BLaER1 treated with 17β-estradiol and CSF1 and Interleukin-3, amounts not matched to agents 10 nM and 100 nM (cell line): ENCODE data around the gene HIGD2A.

Experiments
- H3K27ac ChIP-seq, 11 experiments: shearing (Covaris generic); formaldehyde crosslinking; 2 replicates each; pipeline ENCODE4 v1.8.1; 2022
- H3K27me3 ChIP-seq, 11 experiments: shearing (Covaris generic); formaldehyde crosslinking; 2 replicates each; pipeline ENCODE4 v1.8.1; 2022
- H3K36me3 ChIP-seq, 11 experiments: shearing (Covaris generic); formaldehyde crosslinking; 2 replicates each; pipeline ENCODE4 v1.8.1; 2022
- H3K4me1 ChIP-seq, 10 experiments: shearing (Covaris generic); formaldehyde crosslinking; 2 replicates each; pipeline ENCODE4 v1.8.1; 2022
- H3K4me2 ChIP-seq, 11 experiments: shearing (Covaris generic); formaldehyde crosslinking; 2 replicates each; pipeline ENCODE4 v1.8.1; 2022
- H3K4me3 ChIP-seq, 10 experiments: shearing (Covaris generic); formaldehyde crosslinking; 2 replicates each; pipeline ENCODE4 v1.8.1; 2022
- H3K9ac ChIP-seq, 11 experiments: shearing (Covaris generic); formaldehyde crosslinking; 2 replicates each; pipeline ENCODE4 v1.8.1; 2022
- H3K9me3 ChIP-seq, 11 experiments: shearing (Covaris generic); formaldehyde crosslinking; replicated peaks in 1 of 11; 2 replicates each; pipeline ENCODE4 v1.8.1; 2022
- H4K20me1 ChIP-seq, 11 experiments: shearing (Covaris generic); formaldehyde crosslinking; 2 replicates each; pipeline ENCODE4 v1.8.1; 2022
- Cebpa-rat ChIP-seq, 11 experiments: shearing (Covaris generic); IDR thresholded peaks; 2 replicates each; pipeline ENCODE4 v1.8.1; 2022

HIGD2A gene

GRCh38 chr5:176365351-176366231 lies 23.0 kb upstream of the HIGD2A start, which contains the start of gene ARL10:
Gene ARL10, plus strand, starts transcription at chr5:176365487. Its CDS starts 77 bp downstream, at chr5:176365564.
- H3K4me3 ChIP-seq: peak within 1 kb of the TSS; percentile 70 to 86 (median 81)
- peak within 1 kb of the TSS; percentile 89 to 100 (median 97) for H3K4me2 ChIP-seq
- peaks cover 10 to 37% (median 24%) of the 10 kb centered on the region in 11 experiments; a peak in 21 of 22 replicates for H3K27me3 ChIP-seq
- TF ChIP-seq Cebpa-rat (IDR thresholded peaks at IDR 0.05): no peak
- H3K9ac ChIP-seq: peak within 1 kb of the TSS; percentile 72 to 88 (median 82)
- H3K27ac ChIP-seq: peak within 1 kb of the TSS; percentile 42 to 84 (median 76); a peak in 21 of 22 replicates
- H3K9me3 ChIP-seq: no peaks in the 10 kb centered on the region
- H3K36me3 ChIP-seq: peaks cover 0 to 31% (median 23%) of the 10 kb centered on the region in 11 experiments; a peak in 14 of 22 replicates
- H3K4me1 ChIP-seq: peaks cover 32 to 60% (median 50%) of the 10 kb centered on the region in 10 experiments
- peaks cover 0 to 20% (median 4%) of the 10 kb centered on the region in 11 experiments; a peak in 8 of 22 replicates for H4K20me1 ChIP-seq

- Histone ChIP-seq H3K4me3 (peak overlapping the region; percentile 70 to 86 (median 81)), H3K27me3 (peaks cover 10 to 37% (median 24%) of the 10 kb centered on the region in 11 experiments; a peak in 21 of 22 replicates), H3K4me1 (peaks cover 32 to 58% (median 50%) of the 10 kb centered on the region in 10 experiments), H3K9me3 (no peaks in the 10 kb centered on the region), H3K36me3 (peaks cover 0 to 38% (median 23%) of the 10 kb centered on the region in 11 experiments; a peak in 14 of 22 replicates), H3K9ac (peak overlapping the region; percentile 72 to 88 (median 82)), H4K20me1 (peaks cover 0 to 14% (median 0%) of the 10 kb centered on the region in 11 experiments; a peak in 3 of 22 replicates), H3K27ac (peak overlapping the region; percentile 42 to 84 (median 76); a peak in 17 of 22 replicates), H3K4me2 (peak overlapping the region; percentile 89 to 100 (median 97))
- no peak for TF ChIP-seq Cebpa-rat (IDR thresholded peaks at IDR 0.05)
Measured at GRCh38 chr5:176366232-176366894, 22.2 kb upstream of the HIGD2A start.

- H3K27ac ChIP-seq: no peak overlapping the region
- no peak overlapping the region for H3K9ac ChIP-seq
- peaks cover 0 to 52% (median 32%) of the 10 kb centered on the region in 11 experiments; a peak in 16 of 22 replicates for H3K36me3 ChIP-seq
- no peak overlapping the region for H3K4me3 ChIP-seq
- H3K4me1 ChIP-seq: peaks cover 29 to 50% (median 42%) of the 10 kb centered on the region in 10 experiments
- peaks cover 10 to 37% (median 24%) of the 10 kb centered on the region in 11 experiments; a peak in 21 of 22 replicates for H3K27me3 ChIP-seq
- H3K9me3 ChIP-seq: no peaks in the 10 kb centered on the region
- no peak overlapping the region for H3K4me2 ChIP-seq
- no peak for TF ChIP-seq Cebpa-rat (IDR thresholded peaks at IDR 0.05)
- H4K20me1 ChIP-seq: peaks cover 0 to 18% (median 0%) of the 10 kb centered on the region in 11 experiments; a peak in 1 of 22 replicates
Measured at GRCh38 chr5:176368726-176369125, 19.8 kb upstream of the HIGD2A start.

- no peak overlapping the region for H3K4me3 ChIP-seq
- no peak for TF ChIP-seq Cebpa-rat (IDR thresholded peaks at IDR 0.05)
- H3K9ac ChIP-seq: no peak overlapping the region
- peaks cover 23 to 36% (median 30%) of the 10 kb centered on the region in 10 experiments for H3K4me1 ChIP-seq
- H3K4me2 ChIP-seq: no peak overlapping the region
- H3K27ac ChIP-seq: no peak overlapping the region
- peaks cover 0 to 18% (median 0%) of the 10 kb centered on the region in 11 experiments; a peak in 1 of 22 replicates for H4K20me1 ChIP-seq
- H3K9me3 ChIP-seq: no peaks in the 10 kb centered on the region
- H3K27me3 ChIP-seq: peaks cover 6 to 25% (median 16%) of the 10 kb centered on the region in 11 experiments; a peak in 21 of 22 replicates
- H3K36me3 ChIP-seq: peaks cover 0 to 52% (median 32%) of the 10 kb centered on the region in 11 experiments; a peak in 16 of 22 replicates
Measured at GRCh38 chr5:176369934-176370711, 18.4 kb upstream of the HIGD2A start.

DNA sequence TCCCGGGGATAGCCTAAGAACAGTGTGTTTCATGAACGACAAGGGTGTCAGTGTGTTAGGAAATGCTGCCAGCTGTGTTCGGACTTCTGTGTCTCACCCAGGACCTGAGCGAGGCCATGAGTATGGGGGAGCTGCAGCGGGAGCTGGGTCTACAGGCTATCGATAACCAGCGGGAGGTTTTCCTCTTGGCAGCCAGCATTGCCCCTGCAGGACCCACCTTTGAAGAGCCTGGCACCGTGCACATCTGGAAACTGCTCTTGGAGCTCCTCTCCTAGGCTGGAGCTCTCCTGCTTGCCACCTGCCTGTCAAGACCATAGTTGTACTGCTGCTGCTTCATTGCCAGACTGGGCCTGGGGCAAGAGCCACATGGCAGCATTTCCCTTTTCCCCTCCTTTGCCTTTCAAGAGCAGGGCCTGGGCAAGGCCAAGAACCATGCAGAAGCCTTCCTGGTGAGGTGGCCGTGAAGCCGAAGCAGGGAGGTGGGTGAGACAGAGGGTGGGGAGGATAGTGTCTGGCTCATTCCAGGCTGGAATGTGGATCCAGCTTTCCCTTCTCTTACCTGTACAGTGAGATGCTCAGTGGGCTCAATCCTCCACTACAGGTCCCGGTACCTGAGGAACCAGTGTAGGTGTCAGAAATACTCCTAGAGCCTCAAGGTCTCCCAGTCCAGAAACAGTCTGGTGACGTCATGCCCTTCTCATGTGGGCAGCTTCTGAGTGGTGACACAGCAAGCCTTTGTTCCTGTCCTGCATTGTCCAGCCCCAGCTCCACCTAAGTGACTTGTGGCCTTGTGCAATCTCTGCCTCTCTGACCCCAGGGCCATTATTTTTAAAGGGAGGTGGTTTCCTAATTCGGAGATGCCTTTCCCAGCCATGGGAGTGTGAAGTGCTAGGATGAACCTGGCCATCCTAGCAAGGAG lies 16.7 kb upstream of the HIGD2A start:
- Histone ChIP-seq H3K4me2 (no peak overlapping the region), H3K4me1 (peaks cover 10 to 21% (median 17%) of the 10 kb centered on the region in 10 experiments), H3K27me3 (peaks cover 0 to 7% (median 0%) of the 10 kb centered on the region in 11 experiments; a peak in 7 of 22 replicates), H3K9me3 (no peaks in the 10 kb centered on the region), H4K20me1 (peaks cover 0 to 12% (median 0%) of the 10 kb centered on the region in 11 experiments; a peak in 1 of 22 replicates), H3K27ac (no peak overlapping the region), H3K36me3 (peaks cover 13 to 68% (median 36%) of the 10 kb centered on the region in 11 experiments; a peak in 17 of 22 replicates), H3K9ac (no peak overlapping the region), H3K4me3 (no peak overlapping the region)
- no peak for TF ChIP-seq Cebpa-rat (IDR thresholded peaks at IDR 0.05)

DNA sequence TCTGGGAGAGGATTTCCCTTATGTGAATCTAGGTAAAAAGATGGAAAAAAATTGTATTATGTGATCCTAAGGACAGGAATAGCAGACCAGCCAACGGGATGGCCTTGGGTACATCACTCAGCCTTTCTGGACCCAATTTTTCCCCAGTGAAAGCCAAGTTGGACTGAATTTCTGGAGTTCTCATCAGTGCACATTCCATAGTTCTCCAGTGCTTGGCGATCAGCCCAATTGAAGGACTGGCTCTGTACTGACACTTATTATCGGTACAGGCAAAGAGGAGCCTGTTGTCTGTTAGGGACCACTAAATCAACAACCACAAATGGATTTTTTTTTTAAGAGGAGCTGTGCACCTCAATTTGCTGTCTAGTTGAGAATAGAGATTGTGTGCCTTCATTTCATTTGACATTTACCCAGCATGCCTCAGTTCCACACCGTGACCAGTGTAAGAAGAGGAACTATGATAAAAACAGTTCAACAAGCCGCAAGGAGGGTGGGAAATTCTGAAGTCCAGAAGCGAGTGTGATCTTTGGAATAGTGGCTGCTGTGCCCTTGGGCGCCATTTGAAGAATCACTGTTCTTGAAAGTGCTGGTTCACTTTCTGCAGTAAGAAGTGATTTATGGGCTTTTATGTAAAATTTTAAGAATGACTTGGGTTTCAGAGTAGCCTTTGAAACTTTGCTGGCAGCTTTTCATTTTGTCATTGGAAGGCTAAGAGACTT lies 15.3 kb upstream of the HIGD2A start:
- Histone ChIP-seq H4K20me1 (0 out of 22 replicates have a peak, but pooled peaks cover 0 to 7% (median 0%) of the 10 kb centered on the region in 11 experiments), H3K27ac (no peak overlapping the region), H3K36me3 (peaks cover 13 to 68% (median 30%) of the 10 kb centered on the region in 11 experiments; a peak in 17 of 22 replicates), H3K4me3 (no peak overlapping the region), H3K4me2 (peak overlapping the region in 9 of 11 experiments; percentile 0 to 39 (median 27); a peak in 11 of 22 replicates), H3K9me3 (no peaks in the 10 kb centered on the region), H3K4me1 (peaks cover 0 to 18% (median 9%) of the 10 kb centered on the region in 10 experiments; a peak in 13 of 20 replicates), H3K9ac (no peak overlapping the region), H3K27me3 (no peaks in the 10 kb centered on the region)
- TF ChIP-seq Cebpa-rat (IDR thresholded peaks at IDR 0.05): no peak

DNA sequence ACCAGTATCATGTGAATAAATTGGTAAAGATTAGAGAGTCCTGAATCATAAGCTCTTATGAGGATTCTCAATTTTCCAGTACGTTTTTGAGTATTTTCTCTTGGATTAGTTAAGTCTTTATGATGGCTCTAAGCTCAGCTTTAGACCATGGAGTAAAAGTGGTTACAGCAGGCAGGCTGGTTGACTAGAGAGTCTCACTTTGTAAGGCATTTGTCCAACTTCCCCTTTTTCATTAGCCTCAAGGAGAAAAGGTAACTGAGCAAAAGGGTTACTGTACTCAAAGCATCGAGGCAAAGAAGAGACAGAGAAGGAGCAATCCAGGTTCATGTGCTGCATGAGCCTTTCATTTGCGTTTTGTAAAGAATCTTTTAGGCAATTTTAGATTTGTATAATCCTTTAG lies 8.7 kb upstream of the HIGD2A start:
- H3K27ac ChIP-seq: no peak overlapping the region
- TF ChIP-seq Cebpa-rat (IDR thresholded peaks at IDR 0.05): no peak
- H3K9me3 ChIP-seq: no peaks in the 10 kb centered on the region
- H3K4me2 ChIP-seq: no peak overlapping the region
- no peak overlapping the region for H3K4me3 ChIP-seq
- H3K9ac ChIP-seq: 0 out of 22 replicates have a peak overlapping the region, but pooled peaks of 1 of the 11 experiments have one; percentile 3
- peaks cover 0 to 15% (median 1%) of the 10 kb centered on the region in 10 experiments; a peak in 13 of 20 replicates for H3K4me1 ChIP-seq
- H3K27me3 ChIP-seq: no peaks in the 10 kb centered on the region
- peaks cover 43 to 88% (median 67%) of the 10 kb centered on the region in 11 experiments for H3K36me3 ChIP-seq
- peaks cover 0 to 65% (median 32%) of the 10 kb centered on the region in 11 experiments; a peak in 19 of 22 replicates for H4K20me1 ChIP-seq
